ENCODE data around the gene SCML2.
"Not testable (repeated sequence)": the region's sequence is repeated elsewhere in the genome, so short reads cannot be mapped to it uniquely, and the experiment has no call there.

The SCML2 gene

GRCh38 chrX:18354369-18355223 lies at the start of gene SCML2:
TSS of gene SCML2 (minus strand) at chrX:18354688. CDS start at chrX:18334071, 20,617 bp downstream.
- peak; percentile 9 for DNase-seq (ENCODE audit: low spot score)

- no peak for DNase-seq (ENCODE audit: low spot score)
Observed at GRCh38 chrX:18401848-18402213, 47.3 kb upstream of the SCML2 start.

GRCh38 chrX:18394477-18394876 lies 40.0 kb upstream of the SCML2 start:
- no peak for DNase-seq (ENCODE audit: low spot score)

- peak; percentile 66 for DNase-seq (ENCODE audit: low spot score)
Observed at GRCh38 chrX:18390941-18391538, 36.6 kb upstream of the SCML2 start.

- DNase-seq (ENCODE audit: low spot score) = no peak
Observed at GRCh38 chrX:18389966-18390365, 35.5 kb upstream of the SCML2 start.

- peak; percentile 10 for DNase-seq (ENCODE audit: low spot score)
Observed at GRCh38 chrX:18377796-18378195, 23.3 kb upstream of the SCML2 start.

- not testable (repeated sequence) for DNase-seq (ENCODE audit: low spot score)
Observed at GRCh38 chrX:18375131-18375805, 20.8 kb upstream of the SCML2 start.

- DNase-seq (ENCODE audit: low spot score) = not testable (repeated sequence)
Observed at GRCh38 chrX:18369096-18369495, 14.6 kb upstream of the SCML2 start.

GRCh38 chrX:18368402-18368801 lies 13.9 kb upstream of the SCML2 start:
- DNase-seq (ENCODE audit: low spot score) = no peak

GRCh38 chrX:18360867-18361266 lies 6.4 kb upstream of the SCML2 start:
- no peak for DNase-seq (ENCODE audit: low spot score)

GRCh38 chrX:18353931-18354368 lies 538 bp downstream of the SCML2 start:
- no peak for DNase-seq (ENCODE audit: low spot score)

- no peak for DNase-seq (ENCODE audit: low spot score)
Observed at GRCh38 chrX:18351784-18352183, 2.7 kb downstream of the SCML2 start.

- DNase-seq (ENCODE audit: low spot score) = no peak
Observed at GRCh38 chrX:18348047-18348446, 6.4 kb downstream of the SCML2 start.

- DNase-seq (ENCODE audit: low spot score) = no peak
Observed at GRCh38 chrX:18309401-18309800, 45.1 kb downstream of the SCML2 start.

GRCh38 chrX:18297251-18297650 lies 57.2 kb downstream of the SCML2 start:
- DNase-seq (ENCODE audit: low spot score) = no peak

- no peak for DNase-seq (ENCODE audit: low spot score)
Observed at GRCh38 chrX:18294893-18295292, 59.6 kb downstream of the SCML2 start.

GRCh38 chrX:18291006-18291545 lies 63.4 kb downstream of the SCML2 start:
- no peak for DNase-seq (ENCODE audit: low spot score)

- DNase-seq (ENCODE audit: low spot score) = no peak
Observed at GRCh38 chrX:18290200-18290599, 64.3 kb downstream of the SCML2 start.

GRCh38 chrX:18288716-18289115 lies 65.8 kb downstream of the SCML2 start:
- DNase-seq (ENCODE audit: low spot score) = no peak

- no peak for DNase-seq (ENCODE audit: low spot score)
Observed at GRCh38 chrX:18286322-18286831, 68.1 kb downstream of the SCML2 start.

- DNase-seq (ENCODE audit: low spot score) = no peak
Observed at GRCh38 chrX:18278449-18278848, 76.0 kb downstream of the SCML2 start.

- DNase-seq (ENCODE audit: low spot score) = no peak
Observed at GRCh38 chrX:18272222-18272621, 82.3 kb downstream of the SCML2 start.
